Skeletal muscle cell (primary cell): ENCODE results near the gene KCNQ4.

Source experiments
- DNase-seq: peaks from one replicate; pipeline ENCODE4 v3.0.0-alpha.2; 2010; ENCODE audit warnings: low read depth
- H3K4me3 ChIP-seq: 2 replicates; pipeline ENCODE4 v1.5.1; 2011; ENCODE audit warnings: low read depth, mild to moderate bottlenecking, control low read depth, low read length, moderate library complexity

Gene KCNQ4

GRCh38 chr1:40753142-40753882 is 30.3 kb upstream of the KCNQ4 start:
- no peak overlapping the region for H3K4me3 ChIP-seq
- DNase-seq: no peak

- no peak overlapping the region for H3K4me3 ChIP-seq
- no peak for DNase-seq
Observed at GRCh38 chr1:40754201-40754600, 29.4 kb upstream of the KCNQ4 start.

- peak; percentile 73 for DNase-seq
- no peak overlapping the region for H3K4me3 ChIP-seq
Observed at GRCh38 chr1:40755067-40755466, 28.5 kb upstream of the KCNQ4 start.

GRCh38 chr1:40756523-40756922 is 27.1 kb upstream of the KCNQ4 start:
- no peak for DNase-seq
- no peak overlapping the region for H3K4me3 ChIP-seq

- H3K4me3 ChIP-seq: no peak overlapping the region
- DNase-seq: no peak
Observed at GRCh38 chr1:40757084-40757483, 26.5 kb upstream of the KCNQ4 start.

- no peak for DNase-seq
- H3K4me3 ChIP-seq: no peak overlapping the region
Observed at GRCh38 chr1:40758004-40758403, 25.6 kb upstream of the KCNQ4 start.

- H3K4me3 ChIP-seq: no peak overlapping the region
- DNase-seq: no peak
Observed at GRCh38 chr1:40758578-40759343, 24.8 kb upstream of the KCNQ4 start.

- no peak overlapping the region for H3K4me3 ChIP-seq
- no peak for DNase-seq
Observed at GRCh38 chr1:40760984-40761383, 22.6 kb upstream of the KCNQ4 start.

GRCh38 chr1:40762144-40762923 is 21.3 kb upstream of the KCNQ4 start:
- no peak for DNase-seq

GRCh38 chr1:40763742-40764532 is 19.6 kb upstream of the KCNQ4 start:
- no peak for DNase-seq
- no peak overlapping the region for H3K4me3 ChIP-seq

More at GRCh38 chr1:40762144-40762923, 21.3 kb upstream of the KCNQ4 start:
- H3K4me3 ChIP-seq: no peak overlapping the region

GRCh38 chr1:40764981-40765380 is 18.6 kb upstream of the KCNQ4 start:
- no peak overlapping the region for H3K4me3 ChIP-seq
- no peak for DNase-seq

GRCh38 chr1:40766017-40766416 is 17.6 kb upstream of the KCNQ4 start:
- no peak for DNase-seq
- no peak overlapping the region for H3K4me3 ChIP-seq

- no peak for DNase-seq
- no peak overlapping the region for H3K4me3 ChIP-seq
Observed at GRCh38 chr1:40766560-40766959, 17.0 kb upstream of the KCNQ4 start.

GRCh38 chr1:40768146-40768990 is 15.2 kb upstream of the KCNQ4 start:
- DNase-seq: no peak

GRCh38 chr1:40769815-40770214 is 13.8 kb upstream of the KCNQ4 start:
- DNase-seq: no peak
- no peak overlapping the region for H3K4me3 ChIP-seq

More at GRCh38 chr1:40768146-40768990, 15.2 kb upstream of the KCNQ4 start:
- no peak overlapping the region for H3K4me3 ChIP-seq

GRCh38 chr1:40770296-40771070 is 13.1 kb upstream of the KCNQ4 start:
- no peak for DNase-seq

GRCh38 chr1:40772146-40772955 is 11.2 kb upstream of the KCNQ4 start:
- no peak overlapping the region for H3K4me3 ChIP-seq
- no peak for DNase-seq

More at GRCh38 chr1:40770296-40771070, 13.1 kb upstream of the KCNQ4 start:
- H3K4me3 ChIP-seq: no peak overlapping the region
